ENCODE data around the gene BAX.

Gene BAX

DNA sequence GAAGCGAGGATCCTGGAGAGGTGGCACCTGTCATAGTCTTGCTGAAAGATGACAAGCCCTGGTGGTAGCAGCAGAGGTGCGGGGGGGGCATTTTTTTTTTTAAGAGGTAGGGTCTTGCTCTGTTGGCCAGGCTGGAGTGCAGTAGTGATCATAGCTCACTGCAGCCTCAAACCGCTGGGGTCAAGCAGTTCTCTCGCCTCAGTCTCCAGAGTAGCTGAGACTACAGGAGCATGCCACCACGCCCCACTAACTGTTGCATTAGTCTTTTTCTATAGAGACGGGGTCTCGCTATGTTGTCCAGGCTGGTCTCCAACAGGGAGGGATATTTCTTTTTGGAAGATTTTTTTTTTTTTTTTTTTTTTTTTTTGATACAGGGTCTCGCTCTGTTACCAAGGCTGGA lies 3.3 kb downstream of the BAX start:
- DNase-seq (ENCODE audit: extremely low read depth, low read depth) = no peak
- no peak for TF ChIP-seq CTCF (IDR thresholded peaks at IDR 0.05; ENCODE audit: low read depth, low read length)

- no peak for DNase-seq (ENCODE audit: extremely low read depth, low read depth)
These were observed 4.9 kb downstream of the BAX start for GRCh38 chr19:48959341-48960239.

DNA sequence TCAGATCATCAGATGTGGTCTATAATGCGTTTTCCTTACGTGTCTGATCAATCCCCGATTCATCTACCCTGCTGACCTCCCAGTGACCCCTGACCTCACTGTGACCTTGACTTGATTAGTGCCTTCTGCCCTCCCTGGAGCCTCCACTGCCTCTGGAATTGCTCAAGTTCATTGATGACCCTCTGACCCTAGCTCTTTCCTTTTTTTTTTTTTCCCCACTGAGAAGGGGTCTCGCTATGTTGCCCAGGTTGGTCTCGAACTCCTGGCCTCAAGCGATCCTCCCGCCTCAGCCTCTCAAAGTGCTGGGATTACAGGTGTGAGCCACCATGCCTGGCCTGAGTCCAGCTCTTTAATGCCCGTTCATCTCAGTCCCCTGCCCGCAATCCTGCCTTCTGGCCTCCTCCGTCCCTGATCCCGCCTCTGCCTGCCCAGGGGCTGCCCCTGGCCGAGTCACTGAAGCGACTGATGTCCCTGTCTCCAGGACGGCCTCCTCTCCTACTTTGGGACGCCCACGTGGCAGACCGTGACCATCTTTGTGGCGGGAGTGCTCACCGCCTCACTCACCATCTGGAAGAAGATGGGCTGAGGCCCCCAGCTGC lies 6.5 kb downstream of the BAX start:
- TF ChIP-seq CTCF (IDR thresholded peaks at IDR 0.05; ENCODE audit: low read depth, low read length) = no peak
- DNase-seq (ENCODE audit: extremely low read depth, low read depth) = no peak

More at GRCh38 chr19:48959341-48960239, 4.9 kb downstream of the BAX start:
- TF ChIP-seq CTCF (IDR thresholded peaks at IDR 0.05; ENCODE audit: low read depth, low read length) = no peak

GRCh38 chr19:48961673-48962028 lies 7.0 kb downstream of the BAX start:
- DNase-seq (ENCODE audit: extremely low read depth, low read depth) = no peak
- no peak for TF ChIP-seq CTCF (IDR thresholded peaks at IDR 0.05; ENCODE audit: low read depth, low read length)

DNA sequence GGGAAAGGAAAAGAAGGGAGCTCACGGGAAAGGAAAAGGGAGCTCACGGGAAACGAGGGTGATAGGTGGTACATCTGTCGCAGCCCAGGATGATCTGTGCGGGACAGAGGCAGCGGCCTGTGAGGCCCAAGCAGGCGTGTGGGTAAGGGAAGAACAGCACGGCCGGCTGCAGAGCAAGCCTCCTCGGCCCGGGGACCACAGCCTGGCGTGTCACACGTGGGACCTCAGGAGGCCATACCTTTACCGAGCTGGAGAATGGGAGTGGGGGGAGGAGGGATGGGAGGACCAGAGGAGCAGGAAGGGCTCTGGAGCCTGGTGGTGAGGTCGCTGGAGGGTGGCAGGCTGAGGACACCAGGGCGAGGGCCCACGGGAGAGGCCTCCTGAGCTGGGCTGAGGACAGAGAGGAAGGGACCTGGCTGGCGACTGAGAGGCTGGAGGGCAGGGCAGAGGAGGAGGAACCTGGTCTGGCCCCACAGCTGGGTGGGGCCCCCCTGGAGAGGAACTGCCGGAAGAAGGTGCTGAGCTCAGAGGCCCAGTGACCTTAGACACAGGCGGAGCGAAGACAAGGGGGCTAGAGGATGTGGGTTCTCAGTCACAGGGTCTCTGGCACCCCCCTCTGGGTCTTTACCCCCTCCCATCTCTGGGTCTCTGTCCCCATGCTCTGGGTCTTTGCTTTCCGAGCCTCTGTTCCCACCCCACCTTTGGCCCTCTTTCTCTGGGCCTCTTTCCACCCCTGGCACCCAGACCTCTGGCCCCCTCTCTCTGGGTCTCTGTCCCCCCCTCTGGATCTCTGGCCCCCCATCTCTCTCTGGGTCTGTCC lies 7.6 kb downstream of the BAX start:
- no peak for TF ChIP-seq CTCF (IDR thresholded peaks at IDR 0.05; ENCODE audit: low read depth, low read length)
- no peak for DNase-seq (ENCODE audit: extremely low read depth, low read depth)

DNA sequence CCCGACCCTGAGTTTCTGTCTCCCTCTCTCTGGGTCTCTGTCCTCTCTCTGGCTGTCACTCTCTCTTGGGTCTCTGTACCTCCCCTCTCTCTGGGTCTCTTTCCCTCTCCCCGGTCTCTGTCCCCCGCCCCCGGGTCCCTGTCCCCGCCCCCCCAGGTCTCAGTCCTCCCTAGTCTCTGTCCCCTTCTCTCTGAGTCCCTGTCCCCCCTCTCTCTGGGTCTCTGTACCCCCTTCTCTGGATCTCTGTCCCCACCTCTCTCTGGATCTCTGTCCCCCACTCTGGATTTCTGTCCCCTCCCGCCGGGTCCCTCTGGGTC lies 8.1 kb downstream of the BAX start:
- TF ChIP-seq CTCF (IDR thresholded peaks at IDR 0.05; ENCODE audit: low read depth, low read length) = no peak
- no peak for DNase-seq (ENCODE audit: extremely low read depth, low read depth)
